ENCODE results near the gene RARRES2.
A peak's percentile ranks its signal among the peaks of the same experiment; 100 is the strongest.

The RARRES2 gene

DNA sequence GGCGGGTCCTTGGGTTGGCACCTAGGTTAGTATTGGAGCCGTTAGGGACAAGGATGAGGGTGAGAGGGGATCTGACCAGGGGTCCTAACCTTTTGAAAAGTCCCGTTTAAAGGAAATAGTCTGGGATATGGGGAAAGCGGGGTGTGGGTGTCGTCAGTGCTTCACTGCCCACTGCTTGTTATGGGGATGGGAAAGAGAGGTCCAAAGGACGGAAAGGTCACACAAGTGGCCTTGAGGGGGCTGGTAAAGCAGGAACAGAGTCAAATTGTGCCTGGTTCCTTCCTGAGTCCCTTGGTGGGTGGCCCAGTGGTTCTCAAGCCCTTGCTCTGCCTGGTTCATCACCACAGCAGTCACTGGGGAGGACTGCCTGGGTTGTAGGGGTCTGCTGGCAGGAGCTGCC is 35.1 kb upstream of the RARRES2 start:
- no peak for DNase-seq (ENCODE audit: low read depth in 2 of 2)

GRCh38 chr7:150375662-150376521 is 34.5 kb upstream of the RARRES2 start:
- DNase-seq (ENCODE audit: low read depth in 2 of 2): no peak

- DNase-seq (ENCODE audit: low read depth in 2 of 2): no peak
Measured at GRCh38 chr7:150374472-150374871, 33.0 kb upstream of the RARRES2 start.

GRCh38 chr7:150374026-150374425 is 32.6 kb upstream of the RARRES2 start:
- no peak for DNase-seq (ENCODE audit: low read depth in 2 of 2)

- DNase-seq (ENCODE audit: low read depth in 2 of 2): no peak
Measured at GRCh38 chr7:150373049-150373801, 31.8 kb upstream of the RARRES2 start.

- DNase-seq (ENCODE audit: low read depth in 2 of 2): no peak
Measured at GRCh38 chr7:150372271-150373048, 31.0 kb upstream of the RARRES2 start.

- DNase-seq (ENCODE audit: low read depth in 2 of 2): no peak
Measured at GRCh38 chr7:150371996-150372270, 30.5 kb upstream of the RARRES2 start.

DNA sequence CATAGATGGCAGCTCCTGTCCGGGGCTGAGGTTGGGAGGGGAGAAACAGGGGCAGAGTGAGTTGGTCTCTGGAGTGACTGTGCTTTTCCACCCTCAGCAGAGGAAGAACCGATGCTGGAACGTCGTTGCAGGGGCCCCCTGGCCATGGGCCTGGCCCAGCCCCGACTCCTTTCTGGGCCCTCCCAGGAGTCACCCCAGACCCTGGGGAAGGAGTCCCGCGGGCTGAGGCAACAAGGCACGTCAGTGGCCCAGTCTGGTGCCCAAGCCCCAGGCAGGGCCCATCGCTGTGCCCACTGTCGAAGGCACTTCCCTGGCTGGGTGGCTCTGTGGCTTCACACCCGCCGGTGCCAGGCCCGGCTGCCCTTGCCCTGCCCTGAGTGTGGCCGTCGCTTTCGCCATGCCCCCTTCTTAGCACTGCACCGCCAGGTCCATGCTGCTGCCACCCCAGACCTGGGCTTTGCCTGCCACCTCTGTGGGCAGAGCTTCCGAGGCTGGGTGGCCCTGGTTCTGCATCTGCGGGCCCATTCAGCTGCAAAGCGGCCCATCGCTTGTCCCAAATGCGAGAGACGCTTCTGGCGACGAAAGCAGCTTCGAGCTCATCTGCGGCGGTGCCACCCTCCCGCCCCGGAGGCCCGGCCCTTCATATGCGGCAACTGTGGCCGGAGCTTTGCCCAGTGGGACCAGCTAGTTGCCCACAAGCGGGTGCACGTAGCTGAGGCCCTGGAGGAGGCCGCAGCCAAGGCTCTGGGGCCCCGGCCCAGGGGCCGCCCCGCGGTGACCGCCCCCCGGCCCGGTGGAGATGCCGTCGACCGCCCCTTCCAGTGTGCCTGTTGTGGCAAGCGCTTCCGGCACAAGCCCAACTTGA is 29.9 kb upstream of the RARRES2 start:
- DNase-seq (ENCODE audit: low read depth in 2 of 2): no peak

DNA sequence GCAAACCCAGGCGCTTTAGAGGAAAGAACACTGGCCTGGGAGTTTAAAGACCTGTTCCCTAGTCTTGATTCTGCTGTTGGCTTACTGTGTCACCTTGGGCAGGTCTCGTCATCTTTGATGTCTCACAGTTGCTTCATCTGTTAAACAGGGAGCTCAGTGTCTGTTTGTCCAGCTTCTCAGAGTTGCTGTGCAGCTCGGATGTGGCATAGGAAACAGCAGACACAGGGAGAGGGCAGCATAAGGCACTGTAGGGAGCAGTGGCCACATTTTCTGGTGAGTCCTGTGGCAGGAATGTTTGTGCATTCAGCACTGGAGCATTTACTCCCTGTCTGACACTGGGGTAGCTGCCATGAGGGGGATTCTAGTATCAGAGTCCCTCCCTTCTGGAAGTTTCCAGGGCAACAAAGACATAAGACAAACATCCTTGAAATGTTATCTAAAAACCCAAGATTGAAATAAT is 29.2 kb upstream of the RARRES2 start:
- no peak for DNase-seq (ENCODE audit: low read depth in 2 of 2)

GRCh38 chr7:150369748-150370501 is 28.5 kb upstream of the RARRES2 start:
- no peak for DNase-seq (ENCODE audit: low read depth in 2 of 2)

DNA sequence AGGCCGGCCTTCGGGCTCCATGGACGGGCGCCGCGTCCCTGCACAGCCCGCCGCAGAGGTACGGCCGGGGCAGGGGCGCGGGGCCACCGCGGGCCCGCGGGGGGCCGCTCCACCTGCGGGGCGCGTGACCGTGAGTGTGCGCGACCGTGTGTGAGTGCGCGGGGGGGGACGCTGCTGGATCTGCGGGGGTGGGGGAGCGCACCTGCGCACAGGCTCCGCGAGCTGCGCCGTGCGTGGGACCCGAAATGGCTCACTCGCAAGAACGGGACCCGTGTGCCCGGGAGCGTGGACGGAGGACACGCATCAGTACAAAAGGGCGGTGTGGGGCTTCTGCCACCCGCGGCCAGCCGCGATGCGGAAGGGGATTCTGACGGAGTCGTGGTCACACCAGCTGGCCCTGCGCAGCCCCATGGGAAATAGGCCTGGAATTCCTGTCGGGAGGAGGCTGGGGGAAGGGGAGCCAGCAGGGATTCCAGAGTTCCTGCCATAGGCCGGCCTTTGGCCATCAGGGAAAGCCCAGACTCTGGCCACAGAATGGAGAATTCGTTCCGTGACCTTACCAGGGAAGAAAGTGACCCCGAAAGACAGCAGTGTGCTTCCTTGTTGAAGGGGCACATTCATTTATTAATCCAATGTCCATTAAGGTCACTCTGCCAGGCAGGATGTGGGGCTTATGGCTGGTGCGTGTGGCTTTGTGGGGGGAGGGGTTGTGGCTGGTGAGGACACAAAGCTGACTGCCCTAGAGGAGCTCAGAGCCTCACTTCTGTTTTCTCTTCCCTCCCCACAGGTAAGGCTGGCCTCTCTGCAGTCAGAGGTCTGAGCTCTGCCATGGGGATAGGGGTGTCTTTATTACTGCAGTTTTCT is 27.7 kb upstream of the RARRES2 start:
- DNase-seq (ENCODE audit: low read depth in 2 of 2): peak; percentile 44 to 51

- peak; percentile 57 to 68 for DNase-seq (ENCODE audit: low read depth in 2 of 2)
Measured at GRCh38 chr7:150368096-150368883, 26.9 kb upstream of the RARRES2 start, which contains the start of gene REPIN1. REPIN1 (plus strand) TSS chr7:150368822; CDS start chr7:150369712, 890 bp downstream.

GRCh38 chr7:150367677-150368095 is 26.3 kb upstream of the RARRES2 start:
- no peak for DNase-seq (ENCODE audit: low read depth in 2 of 2)

GRCh38 chr7:150365673-150366398 is 24.4 kb upstream of the RARRES2 start:
- DNase-seq (ENCODE audit: low read depth in 2 of 2): no peak

- no peak for DNase-seq (ENCODE audit: low read depth in 2 of 2)
Measured at GRCh38 chr7:150365194-150365593, 23.8 kb upstream of the RARRES2 start.

- DNase-seq (ENCODE audit: low read depth in 2 of 2): no peak
Measured at GRCh38 chr7:150363872-150364271, 22.4 kb upstream of the RARRES2 start.

DNA sequence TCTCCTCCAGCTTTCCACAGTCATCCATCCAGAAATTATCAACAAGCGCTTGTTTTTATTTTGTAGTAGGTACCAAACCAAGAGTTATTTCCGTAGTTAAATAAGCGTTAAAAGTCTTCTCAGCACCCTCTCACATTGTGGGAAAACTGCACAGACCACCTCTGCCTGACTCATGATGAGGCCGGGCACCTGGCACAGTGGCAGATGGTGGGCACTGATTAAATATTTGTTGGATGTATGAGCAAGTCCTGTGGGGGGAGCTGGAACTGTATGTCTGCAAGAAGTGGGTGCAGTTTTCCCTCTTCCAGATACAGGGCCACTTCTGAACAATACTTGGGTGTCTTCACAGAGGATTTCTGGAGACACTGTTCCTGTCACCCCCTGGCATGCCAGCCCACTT is 21.9 kb upstream of the RARRES2 start:
- DNase-seq (ENCODE audit: low read depth in 2 of 2): no peak

All from activated CD8-positive, alpha-beta memory T cell treated with anti-CD3 and anti-CD28 coated beads for 4 hours (primary cell).